Neural cell (in vitro differentiated cells): Measurements from ENCODE around the gene NFE2L2.

ENCODE experiments used
- CTCF ChIP-seq: fragments of 450-650 bp; IDR thresholded peaks from 2 replicates; pipeline ENCODE4 v1.5.1; 2014; ENCODE audit warnings: antibody characterized with exemption, mild to moderate bottlenecking, moderate library complexity; ENCODE audit not compliant: poor library complexity, severe bottlenecking
- EP300 ChIP-seq: fragments of 450-650 bp; conservative IDR thresholded peaks from 2 replicates; pipeline ENCODE4 v1.6.1; 2014; ENCODE audit warnings: antibody characterized with exemption, mild to moderate bottlenecking, moderate library complexity; ENCODE audit not compliant: poor library complexity, severe bottlenecking
- EZH2 ChIP-seq: fragments of 200-600, 300-800 bp; shearing (Covaris generic), sonication (generic); IDR thresholded peaks from 2 replicates; pipeline ENCODE4 v1.6.1; 2014; ENCODE audit warnings: antibody characterized with exemption, low read length, borderline replicate concordance, mild to moderate bottlenecking; ENCODE audit not compliant: insufficient read depth, poor library complexity, severe bottlenecking
- MXI1 ChIP-seq: fragments of 450-650 bp; conservative IDR thresholded peaks from 2 replicates; pipeline ENCODE4 v1.6.1; 2014; ENCODE audit warnings: antibody characterized with exemption, mild to moderate bottlenecking; ENCODE audit not compliant: poor library complexity, severe bottlenecking
- POLR2AphosphoS5 ChIP-seq: IDR thresholded peaks from 2 replicates; pipeline ENCODE4 v1.6.1; 2012
- RAD21 ChIP-seq: fragments of 450-650 bp; conservative IDR thresholded peaks from 2 replicates; pipeline ENCODE4 v1.6.1; 2014; ENCODE audit warnings: antibody characterized with exemption, mild to moderate bottlenecking, moderate library complexity
- REST ChIP-seq: IDR thresholded peaks from 2 replicates; pipeline ENCODE4 v1.6.1; 2012; ENCODE audit warnings: borderline replicate concordance
- SMC3 ChIP-seq: fragments of 450-650 bp; conservative IDR thresholded peaks from 2 replicates; pipeline ENCODE4 v1.6.1; 2014; ENCODE audit warnings: antibody characterized with exemption, mild to moderate bottlenecking, moderate library complexity; ENCODE audit not compliant: poor library complexity
- TAF1 ChIP-seq: IDR thresholded peaks from 2 replicates; pipeline ENCODE4 v1.6.1; 2012; ENCODE audit warnings: low read depth

DNA sequence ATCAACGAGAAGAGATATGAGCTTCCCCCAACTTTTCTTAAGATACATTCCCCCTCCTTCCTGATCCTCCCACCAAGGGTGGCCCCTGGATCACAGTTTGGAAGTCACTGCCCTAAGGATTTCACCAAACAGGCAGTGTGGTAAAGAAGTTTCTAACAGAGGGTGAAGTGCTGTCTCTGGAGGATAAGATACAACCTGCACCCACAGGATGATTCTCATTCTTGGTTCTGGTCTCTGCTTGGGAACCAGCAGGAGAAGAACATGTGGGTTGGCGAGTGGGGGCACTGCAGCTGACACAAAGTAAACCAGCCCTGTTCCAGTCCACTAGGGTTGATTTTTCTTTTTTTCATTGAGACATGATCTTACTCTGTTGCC, 9.3 kb downstream of the NFE2L2 start:
- TF ChIP-seq SMC3 (no peak), TAF1 (no peak), CTCF (no peak), EP300 (no peak), REST (no peak), EZH2 (no peak), RAD21 (no peak), POLR2AphosphoS5 (no peak), MXI1 (no peak)
